ENCODE measurements around the gene CKAP5.

CKAP5 gene

DNA sequence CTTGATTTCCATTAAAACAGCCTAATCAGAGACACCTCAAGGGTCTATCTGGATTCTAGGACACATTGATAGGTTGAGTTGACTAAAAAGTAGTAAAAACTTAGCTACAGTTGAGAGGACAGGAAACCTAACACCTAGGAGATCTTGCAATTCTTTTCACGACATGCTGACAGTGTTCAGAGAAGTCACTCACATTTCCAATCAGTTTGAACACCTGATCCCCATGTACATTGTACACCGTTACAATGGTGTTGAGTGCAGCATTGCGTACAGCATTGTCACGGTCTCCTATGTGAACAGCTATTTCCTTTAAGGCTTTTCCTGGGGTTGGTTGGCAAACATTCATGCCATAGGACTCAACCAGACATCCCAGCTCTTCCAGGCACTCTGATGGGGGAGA is 84.3 kb downstream of the CKAP5 start:
- no peak for DNase-seq

- DNase-seq: no peak
These were observed 85.5 kb downstream of the CKAP5 start for GRCh38 chr11:46760429-46761128.

DNA sequence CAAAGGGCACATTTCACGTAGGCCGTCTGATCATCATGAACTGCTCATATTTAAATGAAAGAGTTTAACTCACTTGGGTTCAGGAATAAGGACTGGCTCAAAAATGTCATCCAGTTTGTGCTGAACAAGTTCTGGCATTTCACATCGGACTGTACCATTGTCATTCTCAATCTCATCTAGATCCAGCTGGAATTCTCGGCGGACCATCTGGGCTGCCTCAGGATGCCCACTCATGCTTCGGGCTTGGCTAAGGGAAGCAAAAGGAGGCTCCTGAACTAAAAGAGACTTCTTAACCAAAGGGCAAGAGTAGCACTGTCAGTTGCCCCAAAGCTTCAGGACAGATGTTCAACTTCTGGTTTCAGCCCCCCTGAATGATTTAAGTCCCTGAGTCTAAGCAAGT is 86.9 kb downstream of the CKAP5 start:
- no peak for DNase-seq

GRCh38 chr11:46755962-46756361 is 90.1 kb downstream of the CKAP5 start:
- no peak for DNase-seq

DNA sequence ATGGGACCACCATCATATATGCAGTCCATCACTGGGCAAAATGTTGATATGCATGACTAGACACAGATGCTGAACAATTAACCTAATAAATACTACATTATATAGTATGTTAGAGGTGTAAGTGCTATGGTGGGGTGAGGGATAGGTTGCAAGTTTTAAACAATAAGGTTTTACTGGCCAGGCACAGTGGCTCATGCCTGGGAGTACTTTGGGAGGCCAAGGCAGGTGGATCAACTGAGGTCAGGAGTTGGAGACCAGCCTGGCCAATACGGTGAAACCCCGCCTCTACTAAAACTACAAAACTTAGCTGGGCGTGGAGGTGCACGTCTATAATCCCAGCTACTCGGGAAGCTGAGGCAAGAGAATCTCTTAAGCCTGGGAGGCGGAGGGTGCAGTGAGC is 98.9 kb downstream of the CKAP5 start:
- no peak for DNase-seq

- DNase-seq: no peak
These were observed 100.1 kb downstream of the CKAP5 start for GRCh38 chr11:46745995-46746394.

DNA sequence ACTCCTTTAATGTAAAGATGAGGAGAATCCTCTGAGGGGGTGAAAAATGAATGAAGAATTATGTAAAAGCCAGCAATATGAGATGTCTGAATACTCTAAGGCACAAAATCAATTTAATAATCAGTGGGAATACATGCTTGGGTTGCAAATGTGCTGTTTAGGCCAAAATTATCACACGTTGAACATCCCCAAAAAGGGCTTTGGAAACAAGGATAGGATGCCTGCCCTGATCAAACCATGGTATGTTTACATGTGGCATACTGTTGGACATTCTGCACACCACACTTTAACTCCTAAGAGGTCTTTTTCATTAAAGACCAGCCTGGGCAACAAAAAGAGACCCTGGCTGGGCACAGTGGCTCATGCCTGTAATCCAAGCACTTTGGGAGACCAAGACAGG is 100.8 kb downstream of the CKAP5 start:
- DNase-seq: no peak

DNA sequence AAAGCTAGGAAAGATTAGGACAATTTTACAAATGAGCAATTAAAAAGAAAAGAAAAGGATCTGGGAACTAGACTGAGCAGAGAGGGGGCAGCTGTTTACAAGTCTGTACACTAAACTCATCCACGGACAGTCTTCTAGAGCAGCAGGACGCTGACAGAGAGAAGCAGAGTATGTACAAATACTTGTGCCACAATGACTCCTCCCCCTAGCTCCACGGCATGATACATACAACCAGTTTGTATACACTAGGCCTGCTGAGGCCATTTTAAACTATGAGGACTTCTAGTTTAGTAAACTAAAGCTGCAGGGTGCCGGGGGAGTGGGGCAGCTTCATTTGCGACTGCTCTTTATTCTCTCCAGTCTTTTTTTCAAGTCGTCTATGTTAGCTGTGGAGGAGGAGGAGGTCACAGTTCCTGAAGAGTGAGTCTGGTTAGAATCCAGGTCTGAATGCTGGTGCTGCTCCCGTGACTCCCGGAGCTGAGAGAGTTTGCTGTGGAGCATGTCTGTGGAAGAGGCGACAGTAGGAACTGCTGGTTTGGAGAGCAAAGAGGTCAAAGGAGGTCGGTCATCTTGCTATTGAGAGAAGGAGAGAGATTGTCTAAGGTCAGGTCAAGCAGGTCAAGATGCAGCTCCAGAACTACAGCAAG is 102.3 kb downstream of the CKAP5 start:
- DNase-seq: no peak

DNA sequence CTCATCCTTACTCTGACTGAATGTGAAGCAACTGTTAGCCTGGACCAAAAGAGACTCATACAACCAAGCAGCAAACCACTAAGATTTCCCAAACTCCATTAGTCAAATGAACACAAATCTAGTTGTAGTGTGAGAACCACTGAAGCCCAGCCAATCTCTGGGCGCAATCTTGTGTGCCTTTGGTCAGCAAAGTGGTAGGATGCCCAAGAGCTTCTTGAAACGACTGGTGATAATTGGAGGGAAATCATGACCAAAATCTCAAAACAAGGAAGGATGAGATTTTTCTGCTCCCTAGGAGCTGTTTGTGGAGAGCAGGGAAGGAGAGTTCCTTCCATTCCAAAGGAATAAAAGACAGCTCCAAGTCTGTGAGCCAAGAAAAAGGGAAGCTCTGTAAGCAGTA is 103.0 kb downstream of the CKAP5 start:
- DNase-seq: no peak

GRCh38 chr11:46741600-46742484 is 104.2 kb downstream of the CKAP5 start:
- DNase-seq: no peak

- no peak for DNase-seq
These were observed 107.2 kb downstream of the CKAP5 start for GRCh38 chr11:46738887-46739286.

DNA sequence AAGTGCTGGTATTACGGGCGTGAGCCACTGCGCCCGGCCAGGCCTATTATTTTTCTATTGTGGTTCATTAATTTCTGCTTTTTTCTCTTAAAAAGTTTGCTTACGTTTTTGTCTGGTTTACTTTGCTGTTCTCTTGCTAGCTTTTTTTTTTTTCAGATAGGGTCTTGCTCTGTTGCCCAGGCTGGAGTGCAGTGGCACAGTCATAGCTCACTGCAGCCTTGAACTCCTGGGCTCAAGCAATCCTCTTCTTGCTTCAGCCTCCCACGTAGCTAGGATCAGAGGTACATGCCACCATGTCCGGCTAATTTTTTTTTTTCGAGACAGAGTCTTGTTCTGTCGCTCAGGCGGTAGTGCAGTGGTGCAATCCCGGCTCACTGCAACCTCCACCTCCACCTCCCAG is 108.4 kb downstream of the CKAP5 start:
- DNase-seq: no peak

DNA sequence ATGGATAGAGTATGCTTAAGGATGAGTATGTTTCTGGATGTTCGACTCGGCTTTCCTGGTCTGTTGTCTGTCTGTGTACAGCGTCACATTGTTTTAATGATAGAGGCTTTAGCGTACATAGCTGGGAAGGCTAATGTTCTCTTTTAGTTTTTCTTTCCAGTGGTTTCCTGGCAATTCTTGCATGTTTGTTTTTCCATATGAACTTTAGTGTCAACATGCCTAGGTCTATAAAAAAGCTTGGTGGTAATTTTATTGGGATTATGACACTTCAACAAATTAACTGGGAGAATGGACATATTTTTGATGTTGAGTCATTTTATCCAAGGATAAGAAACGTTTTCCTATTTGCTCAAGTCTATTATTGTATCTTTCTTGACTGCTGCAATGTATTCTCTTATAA is 109.5 kb downstream of the CKAP5 start:
- no peak for DNase-seq

GRCh38 chr11:46736146-46736545 is 109.9 kb downstream of the CKAP5 start:
- DNase-seq: no peak

DNA sequence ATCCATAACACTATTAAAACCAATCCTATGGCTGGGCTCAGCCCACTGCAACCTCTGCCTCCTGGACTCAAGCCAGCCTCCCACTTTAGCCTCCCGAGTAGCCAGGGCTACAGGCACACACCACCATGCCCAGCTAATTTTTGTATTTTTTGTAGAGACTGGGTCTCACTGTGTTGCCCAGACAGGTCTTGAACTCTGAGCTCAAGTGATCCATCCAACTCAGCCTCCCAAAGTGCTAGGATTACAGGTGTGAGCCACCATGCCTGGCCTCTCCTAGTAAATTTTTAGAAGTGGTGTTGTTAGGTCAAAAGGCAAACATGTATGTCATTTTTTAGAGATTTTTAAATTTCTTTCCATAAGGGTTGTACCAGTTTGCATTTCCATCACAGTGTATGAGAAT is 112.8 kb downstream of the CKAP5 start:
- DNase-seq: no peak

GRCh38 chr11:46731545-46731944 is 114.5 kb downstream of the CKAP5 start:
- no peak for DNase-seq

- no peak for DNase-seq
These were observed 116.7 kb downstream of the CKAP5 start for GRCh38 chr11:46729110-46730027.

DNA sequence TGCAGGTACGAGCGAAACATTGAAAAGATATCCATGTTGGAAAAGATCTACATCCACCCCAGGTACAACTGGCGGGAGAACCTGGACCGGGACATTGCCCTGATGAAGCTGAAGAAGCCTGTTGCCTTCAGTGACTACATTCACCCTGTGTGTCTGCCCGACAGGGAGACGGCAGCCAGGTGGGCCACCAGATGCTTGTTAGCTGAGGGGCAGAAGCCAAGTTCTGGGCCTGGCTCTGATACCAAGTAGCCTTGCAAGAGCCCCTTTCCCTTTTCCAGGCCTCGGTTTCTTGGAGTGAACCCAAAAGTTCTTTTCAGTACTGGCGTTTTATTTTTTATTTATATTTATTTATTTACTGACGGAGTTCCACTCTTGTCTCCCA is 117.4 kb downstream of the CKAP5 start:
- DNase-seq: no peak

DNA sequence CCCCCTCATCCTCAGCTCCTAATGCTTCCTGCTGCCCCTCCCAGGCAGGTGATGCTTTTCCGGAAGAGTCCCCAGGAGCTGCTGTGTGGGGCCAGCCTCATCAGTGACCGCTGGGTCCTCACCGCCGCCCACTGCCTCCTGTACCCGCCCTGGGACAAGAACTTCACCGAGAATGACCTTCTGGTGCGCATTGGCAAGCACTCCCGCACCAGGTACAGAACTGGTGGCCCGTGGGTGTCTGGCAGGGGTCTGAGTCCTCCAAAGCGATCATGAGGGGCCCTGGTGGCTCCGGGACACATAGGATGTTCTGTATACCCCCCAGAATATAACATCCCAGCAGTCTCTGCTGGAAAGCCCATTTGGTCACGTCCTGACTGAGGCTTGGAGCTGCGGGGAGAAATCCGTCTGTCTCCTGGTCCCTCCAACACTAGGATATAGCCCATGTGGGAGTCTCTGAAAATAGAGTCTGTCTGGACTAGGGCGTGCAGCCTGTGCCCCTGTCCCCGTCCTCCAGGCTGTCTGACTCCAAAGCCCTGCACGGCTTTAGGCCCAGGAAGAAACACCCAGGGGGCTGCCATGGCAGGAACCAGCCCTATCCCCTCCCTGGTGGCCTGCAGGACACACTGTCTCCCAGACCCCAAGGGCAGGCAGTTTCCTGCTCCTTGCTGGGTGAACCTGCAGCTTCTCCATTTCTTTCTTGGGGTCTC is 118.0 kb downstream of the CKAP5 start:
- no peak for DNase-seq

GRCh38 chr11:46726206-46726862 is 119.7 kb downstream of the CKAP5 start:
- no peak for DNase-seq

DNA sequence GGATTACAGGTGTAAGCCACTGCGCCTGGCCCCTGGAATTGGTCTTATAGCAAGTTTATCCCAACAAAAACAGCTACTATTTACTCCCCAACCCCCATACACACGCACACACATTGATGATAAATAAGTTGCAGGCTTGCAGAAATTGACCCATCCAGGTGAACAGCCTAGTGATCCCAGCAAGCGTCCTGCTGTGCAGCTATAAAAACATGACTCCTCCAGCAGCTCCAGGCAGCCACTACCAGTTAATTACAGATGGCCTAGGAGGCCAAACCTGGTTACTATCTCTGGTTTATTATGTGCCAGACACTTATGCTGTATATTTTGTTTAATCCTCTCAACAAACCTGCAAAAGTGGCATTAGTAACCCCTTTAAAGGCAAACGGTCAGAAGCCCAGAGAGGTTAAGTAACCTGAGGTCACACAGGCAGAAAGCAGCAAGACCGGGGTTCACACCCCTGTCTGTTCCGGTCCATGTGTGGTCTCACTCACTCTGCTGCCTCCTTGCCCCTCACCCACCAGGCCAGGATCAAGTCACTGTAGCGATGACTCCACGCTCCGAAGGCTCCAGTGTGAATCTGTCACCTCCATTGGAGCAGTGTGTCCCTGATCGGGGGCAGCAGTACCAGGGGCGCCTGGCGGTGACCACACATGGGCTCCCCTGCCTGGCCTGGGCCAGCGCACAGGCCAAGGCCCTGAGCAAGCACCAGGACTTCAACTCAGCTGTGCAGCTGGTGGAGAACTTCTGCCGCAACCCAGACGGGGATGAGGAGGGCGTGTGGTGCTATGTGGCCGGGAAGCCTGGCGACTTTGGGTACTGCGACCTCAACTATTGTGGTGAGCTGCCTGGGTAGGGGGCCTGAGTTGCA is 120.5 kb downstream of the CKAP5 start:
- peak; percentile 36 for DNase-seq
